K562 (cell line): ENCODE results near the gene PA2G4. TPM values are rescaled to one million over a fixed set of nuclear protein-coding genes. Genes with fewer than 3 reads are reported as not detected.

Source experiments
- BHLHE40 ChIP-seq: IDR thresholded peaks from 2 replicates; pipeline ENCODE4 v1.6.1; 2011; ENCODE audit warnings: low read length, improper control_type of control experiment
- CREB1 ChIP-seq, 2 experiments: sonication (generic) in 1 of 2; formaldehyde crosslinking in 1 of 2; IDR thresholded peaks; 2 replicates each; pipeline versions ENCODE4 v1.6.1 to v1.8.0; 2012 to 2022; ENCODE audit warnings: inconsistent platforms in 1 of 2, mild to moderate bottlenecking in 1 of 2, missing genetic modification reagents in 1 of 2, moderate library complexity in 1 of 2
- CREBBP ChIP-seq: IDR thresholded peaks from one replicate; pipeline ENCODE4 v1.6.1; 2012; ENCODE audit warnings: low read depth, mild to moderate bottlenecking, control low read depth, inconsistent platforms, low read length
- ELF2 ChIP-seq: fragments of 250-450 bp; sonication (Bioruptor Pico); IDR thresholded peaks from 2 replicates; pipeline ENCODE4 v1.5.0; 2021; ENCODE audit warnings: mild to moderate bottlenecking
- ESRRA ChIP-seq: fragments of 450-650 bp; IDR thresholded peaks from 2 replicates; pipeline ENCODE4 v1.6.1; 2014; ENCODE audit warnings: low read depth, mild to moderate bottlenecking, moderate library complexity, borderline replicate concordance
- ETS2 ChIP-seq: IDR thresholded peaks from 2 replicates; pipeline ENCODE4 v1.6.1; 2016; ENCODE audit warnings: borderline replicate concordance, missing genetic modification characterization, mild to moderate bottlenecking, moderate library complexity, missing compliant biosample characterization; ENCODE audit not compliant: poor library complexity, severe bottlenecking
- HDAC2 ChIP-seq: fragments of 450-650 bp; IDR thresholded peaks from 2 replicates; pipeline ENCODE4 v1.6.1; 2016; ENCODE audit warnings: mild to moderate bottlenecking
- KDM2B ChIP-seq: fragments of 250-450 bp; sonication (Bioruptor Pico); IDR thresholded peaks from 2 replicates; pipeline ENCODE4 v1.8.0; 2021; ENCODE audit warnings: mild to moderate bottlenecking, moderate library complexity
- L3MBTL2 ChIP-seq: fragments of 450-650 bp; IDR thresholded peaks from 2 replicates; pipeline ENCODE4 v1.6.1; 2016; ENCODE audit warnings: mild to moderate bottlenecking, moderate library complexity
- NBN ChIP-seq: fragments of 450-650 bp; IDR thresholded peaks from 2 replicates; pipeline ENCODE4 v1.6.1; 2016; ENCODE audit warnings: low read depth, mild to moderate bottlenecking
- NR3C1 ChIP-seq: sonication (generic); formaldehyde crosslinking; IDR thresholded peaks from 2 replicates; pipeline ENCODE4 v1.8.1; 2022; ENCODE audit warnings: missing genetic modification reagents
- PHF21A ChIP-seq: fragments of 450-650 bp; IDR thresholded peaks from 2 replicates; pipeline ENCODE4 v1.6.1; 2017; ENCODE audit warnings: low read depth, borderline replicate concordance
- PHF8 ChIP-seq: fragments of 200-600 bp; sonication (generic); IDR thresholded peaks from 2 replicates; pipeline ENCODE4 v1.6.1; 2012; ENCODE audit warnings: mixed run types, mild to moderate bottlenecking, inconsistent platforms, low read length, moderate library complexity, borderline replicate concordance
- POLR3G ChIP-seq: IDR thresholded peaks from 2 replicates; pipeline ENCODE4 v1.6.1; 2011; ENCODE audit not compliant: insufficient read length, insufficient replicate concordance; ENCODE audit errors: extremely low read depth
- PRDM10 ChIP-seq: fragments of 450-650 bp; IDR thresholded peaks from 2 replicates; pipeline ENCODE4 v1.6.1; 2018; ENCODE audit not compliant: partially characterized antibody
- RB1 ChIP-seq: fragments of 450-650 bp; IDR thresholded peaks from 2 replicates; pipeline ENCODE4 v1.6.1; 2017; ENCODE audit warnings: low read depth, mild to moderate bottlenecking
- SNRNP70 ChIP-seq: fragments of 200-400 bp; formaldehyde crosslinking; optimal IDR thresholded peaks from 2 replicates; pipeline ENCODE3; 2017; ENCODE audit warnings: low read depth, low read length
- SUPT5H ChIP-seq: fragments of 450-650 bp; IDR thresholded peaks from 2 replicates; pipeline ENCODE4 v1.6.1; 2016
- TARDBP ChIP-seq: fragments of 450-650 bp; IDR thresholded peaks from 2 replicates; pipeline ENCODE4 v1.6.1; 2016
- TBL1XR1 ChIP-seq, 2 experiments: IDR thresholded peaks; 2 replicates each; pipeline ENCODE4 v1.6.1; 2012; ENCODE audit warnings: improper control_type of control experiment in 2 of 2, low read length in 2 of 2, mild to moderate bottlenecking in 1 of 2
- TBP ChIP-seq: optimal IDR thresholded peaks from 2 replicates; pipeline ENCODE3; 2011; ENCODE audit warnings: low read depth, low read length, improper control_type of control experiment
- ZFP1 ChIP-seq: fragments of 450-650 bp; formaldehyde crosslinking; IDR thresholded peaks from 2 replicates; pipeline ENCODE4 v1.4.0; 2020; ENCODE audit warnings: mild to moderate bottlenecking, mixed read lengths
- ZNF444 ChIP-seq: fragments of 250-450 bp; sonication (Bioruptor Pico); IDR thresholded peaks from 2 replicates; pipeline ENCODE4 v1.4.0; 2020; ENCODE audit warnings: mild to moderate bottlenecking, moderate library complexity
- polyA plus RNA-seq, 8 experiments: library from polyadenylated mRNA; depleted of rRNA in 4 of 8; stranded (reverse) in 5 of 8; unstranded in 3 of 8; fragments of >200 nt; fragmentation: Nextera tagmentation in 2 of 8; fragmentation: Illumina TruSeq in 1 of 8; extraction: Ambion mirVana in 2 of 8; extraction: Trizol in 1 of 8; gene quantifications; 2 replicates each; pipeline versions ENCODE4 v1.2.1 to v1.2.3, GENCODE V29; 2011 to 2014; ENCODE audit warnings: inconsistent platforms in 1 of 8, missing spikeins in 1 of 8
- total RNA-seq, 7 experiments: library from RNA; depleted of rRNA in 6 of 7; stranded (reverse); fragments of >200 nt in 6 of 7; fragmentation: Illumina TruSeq in 2 of 7; extraction: Trizol in 2 of 7; gene quantifications; 2 replicates each; pipeline versions ENCODE4 v1.2.1 to v1.2.3, GENCODE V29; 2011 to 2021; ENCODE audit warnings: low replicate concordance in 1 of 7
- TF ChIP-seq, protein P1 (sequence below): sonication (generic); formaldehyde crosslinking; IDR thresholded peaks from 2 replicates; pipeline ENCODE4 v1.8.0; 2022; ENCODE audit warnings: missing genetic modification reagents, mild to moderate bottlenecking, moderate library complexity, borderline replicate concordance

PA2G4 gene
- total and polyA plus RNA-seq, 9 of the 15 experiments (the other 6 are each of a cell fraction or from before 2014, with no cell fraction given), result 230 to 925 (median 638) TPM

GRCh38 chr12:56079723-56080555 is 24.4 kb upstream of the PA2G4 start, which contains the start of gene ERBB3 (continued):
- TF ChIP-seq SNRNP70 (no peak), ZNF444 (CRISPR knock-in tag) (peak; percentile 97), PRDM10 (peak; percentile 88), TARDBP (0 out of 2 replicates have a peak, but pooled peaks have one; percentile 33), NBN (peak; percentile 84), TBL1XR1 (IDR thresholded peaks at IDR 0.05; ENCODE audit: low read length in 2 of 2) (peak in 1 of 2 experiments; percentile 8; a peak in 1 of 4 replicates), BHLHE40 (peak; percentile 36; the same call in 1 of the 2 replicates), SUPT5H (peak; percentile 52), ZFP1 (CRISPR knock-in tag) (no peak), RB1 (0 out of 2 replicates have a peak, but pooled peaks have one; percentile 9), ETS2 (tag) (no peak), CREB1 (IDR thresholded peaks at IDR 0.05) (peak; percentile 54; the same call in 1 of the 2 replicates), CREB1 (CRISPR knock-in tag; IDR thresholded peaks at IDR 0.05) (peak; percentile 68), ESRRA (peak; percentile 22; the same call in 1 of the 2 replicates), CREBBP (no peak), NR3C1 (CRISPR knock-in tag) (no peak), HDAC2 (peak; percentile 84; the same call in 1 of the 2 replicates), PHF21A (peak; percentile 79; the same call in 1 of the 2 replicates), POLR3G (no peak), PHF8 (peak; percentile 37; the same call in 1 of the 2 replicates), KDM2B (CRISPR knock-in tag) (peak; percentile 88), TBP (no peak), ELF2 (no peak), L3MBTL2 (peak; percentile 89)
- TF ChIP-seq, protein P1, sequence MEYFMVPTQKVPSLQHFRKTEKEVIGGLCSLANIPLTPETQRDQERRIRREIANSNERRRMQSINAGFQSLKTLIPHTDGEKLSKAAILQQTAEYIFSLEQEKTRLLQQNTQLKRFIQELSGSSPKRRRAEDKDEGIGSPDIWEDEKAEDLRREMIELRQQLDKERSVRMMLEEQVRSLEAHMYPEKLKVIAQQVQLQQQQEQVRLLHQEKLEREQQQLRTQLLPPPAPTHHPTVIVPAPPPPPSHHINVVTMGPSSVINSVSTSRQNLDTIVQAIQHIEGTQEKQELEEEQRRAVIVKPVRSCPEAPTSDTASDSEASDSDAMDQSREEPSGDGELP (CRISPR knock-in tag), result peak; percentile 80; the same call in 1 of the 2 replicates
